Sciatic nerve (tissue), 2 donors: ENCODE measurements around the gene PTPRG. TPM values are rescaled to one million over a fixed set of nuclear protein-coding genes. Genes with fewer than 3 reads are reported as not detected.
A peak's percentile ranks its signal among the peaks of the same experiment; 100 is the strongest.

Experiments used
- ATAC-seq: fragments of 200-7000 bp; cut with Tn5 transposase; one replicate; pipeline ENCODE4 v1.9.1; 2020; ENCODE audit warnings: mild to moderate bottlenecking, moderate library complexity
- DNase-seq: peaks from one replicate; pipeline ENCODE4 v3.0.0-alpha.2; 2020; ENCODE audit warnings: low spot score
- intact Hi-C: fragments of 100-400 bp; cut with DNase I; formaldehyde crosslinking; loops from one replicate; pipeline ENCODE4 v1.14.2; 2022
- total RNA-seq: library from RNA; stranded (reverse); fragmentation: NEBNext Ultra II Directional; extraction: Animal tissue kit (Norgen Biotek cat#: 25700); gene quantifications from one replicate; pipeline ENCODE4 v1.2.1, GENCODE V29; 2021
- donor health status: DM: no; HTN: no; CAD: no.
- donor health status: DM: no; HTN: no; CAD: no.

The PTPRG gene
- total RNA-seq, 1 donor from 2014 or later, result 67.7 TPM

- ATAC-seq, result peak; percentile 29
- intact Hi-C loops, result no loop called here
- no peak for DNase-seq
Measured at GRCh38 chr3:62203561-62203960, 642.2 kb downstream of the PTPRG start.

DNA sequence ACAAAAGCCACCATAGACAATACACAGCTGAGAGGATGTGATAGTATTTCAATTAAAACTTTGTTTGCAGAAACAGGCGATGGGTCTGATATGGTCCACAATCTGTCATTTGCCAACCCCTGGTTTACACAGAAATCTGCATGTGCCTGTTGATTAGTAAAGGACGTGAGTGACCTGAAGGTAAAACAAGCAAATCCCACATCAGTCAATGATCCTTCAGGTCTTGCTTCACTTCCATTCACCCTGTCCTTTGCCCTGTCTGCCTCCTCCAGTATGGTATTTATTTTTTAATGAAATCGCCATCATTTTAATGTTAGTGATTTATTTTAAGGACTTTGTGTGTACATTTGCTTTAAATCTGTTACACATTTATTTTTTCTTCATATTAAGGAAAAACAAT lies 645.8 kb downstream of the PTPRG start:
- intact Hi-C loops, result no loop called here
- no peak for ATAC-seq

DNA sequence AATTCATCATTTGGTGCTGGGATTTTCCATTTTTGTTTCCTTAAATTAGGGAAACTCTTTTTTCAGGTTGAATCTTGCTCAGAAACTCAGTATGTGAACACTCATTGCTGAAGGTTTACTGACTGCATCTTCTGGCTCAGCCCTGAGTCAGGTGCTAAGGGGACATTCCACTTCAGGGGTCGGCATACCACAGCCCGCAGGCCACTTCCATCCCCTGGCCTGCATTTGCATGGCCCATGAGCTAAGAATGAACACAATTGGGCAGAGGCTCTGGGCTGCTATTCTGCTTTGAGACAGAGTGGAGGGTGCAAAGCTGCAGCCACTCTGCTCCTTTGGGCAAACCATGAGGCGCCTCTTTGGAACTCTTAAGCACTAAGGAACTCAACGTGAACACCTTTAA lies 647.0 kb downstream of the PTPRG start:
- intact Hi-C loops, result no loop called here
- DNase-seq (no peak), ATAC-seq (no peak)

More for the DNA sequence above, 645.8 kb downstream of the PTPRG start:
- no peak for DNase-seq

GRCh38 chr3:62209101-62209500 lies 647.7 kb downstream of the PTPRG start:
- ATAC-seq (no peak), DNase-seq (no peak)
- intact Hi-C loops, result no loop called here

GRCh38 chr3:62210011-62210410 lies 648.6 kb downstream of the PTPRG start:
- ATAC-seq (no peak), DNase-seq (no peak)
- intact Hi-C loops, result no loop called here

DNA sequence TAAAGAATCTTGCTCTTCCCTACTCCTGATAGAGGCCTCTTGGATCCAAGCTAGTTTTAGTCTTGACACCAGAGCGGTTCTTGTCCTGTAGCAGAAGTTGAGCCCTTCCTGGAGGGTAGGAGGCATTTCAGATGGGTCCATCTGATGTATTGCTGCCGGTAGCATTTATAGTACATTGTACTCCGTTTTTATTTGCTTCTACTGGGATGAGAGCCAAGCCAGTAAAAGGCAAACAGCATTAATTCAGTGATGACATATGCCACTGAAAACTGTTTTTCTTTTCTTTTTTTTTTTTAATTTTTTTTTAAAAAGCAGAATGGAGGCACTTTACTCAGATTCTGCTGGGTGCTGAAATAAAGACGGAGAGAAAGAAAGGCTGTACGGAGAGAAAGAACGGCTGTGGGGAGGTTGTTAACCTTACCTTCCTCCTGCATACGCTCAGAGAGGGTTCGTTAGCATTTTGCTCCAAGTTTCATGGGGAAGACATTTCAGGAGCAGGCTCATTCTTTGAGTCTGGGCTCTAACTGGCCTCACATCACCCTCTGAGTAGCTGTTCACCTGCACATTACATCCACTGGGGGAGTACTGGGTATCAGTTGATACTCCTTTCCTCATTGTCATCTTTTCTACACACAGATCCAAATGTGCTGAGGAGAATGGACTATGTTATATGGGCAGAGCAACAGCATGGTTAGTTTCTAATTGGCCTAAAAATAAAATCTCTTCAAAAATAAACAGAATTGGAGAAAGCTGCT lies 650.5 kb downstream of the PTPRG start:
- intact Hi-C loops, result no loop called here
- DNase-seq, result no peak
- ATAC-seq, result no peak

DNA sequence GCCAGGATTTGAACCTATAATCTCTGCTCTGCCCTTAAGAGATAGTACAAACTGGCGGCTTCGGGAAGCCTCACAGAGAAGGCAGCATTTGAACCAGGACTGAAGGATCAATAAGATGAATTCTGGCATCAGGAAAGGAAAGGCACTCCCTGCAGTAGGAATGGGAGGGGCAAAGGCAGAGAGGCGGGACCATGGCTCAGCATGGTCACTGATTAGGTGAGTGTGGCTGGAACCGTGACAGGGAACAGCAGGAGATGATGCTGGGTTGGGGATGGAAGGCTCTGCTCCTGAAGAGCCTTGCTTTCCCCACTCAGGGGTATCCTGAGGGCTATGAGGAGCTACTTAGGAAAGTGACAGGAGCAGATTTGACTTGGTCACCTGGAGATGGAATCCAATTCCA lies 653.5 kb downstream of the PTPRG start:
- ATAC-seq (no peak), DNase-seq (no peak)
- intact Hi-C loops, result no loop called here

GRCh38 chr3:62220616-62221015 lies 659.2 kb downstream of the PTPRG start:
- DNase-seq, result no peak
- intact Hi-C loops, result no loop called here
- ATAC-seq, result no peak

GRCh38 chr3:62225051-62225450 lies 663.7 kb downstream of the PTPRG start:
- DNase-seq (no peak), ATAC-seq (no peak)
- intact Hi-C loops, result no loop called here

DNA sequence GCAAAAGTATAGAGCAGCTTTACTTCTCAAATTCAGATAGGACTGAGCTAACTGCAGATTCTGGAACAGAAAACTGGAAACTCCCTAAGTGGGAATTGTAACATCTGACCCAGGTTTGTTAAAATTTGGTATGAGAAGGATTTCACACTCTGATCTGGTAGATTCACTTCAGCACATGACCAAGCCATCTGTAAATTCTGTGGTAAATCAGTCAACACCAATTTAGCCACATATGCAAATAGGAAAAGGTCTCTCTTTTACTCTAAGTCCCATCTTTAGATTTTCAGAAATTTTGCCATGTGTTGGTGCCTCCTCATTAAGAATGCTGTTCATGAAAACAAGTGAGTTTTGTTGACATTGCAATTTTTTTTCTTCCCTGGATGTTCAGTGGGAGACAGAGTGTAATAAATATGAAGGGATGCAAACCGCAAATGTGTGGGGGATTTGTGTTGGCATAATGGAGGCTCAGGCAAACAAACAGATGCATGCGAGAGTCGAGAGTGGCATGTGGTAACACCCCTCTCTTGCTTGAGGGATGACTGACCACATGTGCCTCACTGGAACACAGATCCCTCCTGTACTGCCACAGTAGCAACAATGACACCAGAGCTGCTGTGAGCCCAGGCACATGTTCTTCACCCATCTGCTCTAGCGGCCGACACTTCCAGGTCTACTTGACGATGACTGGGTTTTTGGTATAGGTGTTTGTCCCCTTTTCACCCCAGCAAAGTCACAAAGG lies 665.4 kb downstream of the PTPRG start:
- DNase-seq (no peak), ATAC-seq (no peak)
- intact Hi-C loops, result no loop called here

DNA sequence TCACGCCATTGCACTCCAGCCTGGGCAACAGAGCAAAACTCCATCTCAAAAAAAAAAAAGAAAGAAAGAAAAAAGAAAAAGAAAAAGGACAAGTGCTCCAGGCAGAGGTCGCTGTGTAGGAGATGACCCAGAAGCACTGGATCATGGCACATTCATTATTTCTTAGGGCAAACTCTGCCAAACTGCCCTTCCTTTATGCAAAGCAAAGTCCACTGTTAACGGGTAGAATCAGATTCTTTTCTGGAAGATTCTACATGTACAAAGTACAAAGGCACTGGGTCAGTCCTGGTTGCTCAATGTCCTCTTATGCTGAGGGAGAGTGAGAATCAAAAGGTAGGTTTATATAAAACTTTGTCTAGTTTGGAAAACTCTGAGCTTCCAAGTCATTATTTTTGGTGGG lies 667.1 kb downstream of the PTPRG start:
- DNase-seq, result no peak
- intact Hi-C loops, result no loop called here
- ATAC-seq, result no peak

GRCh38 chr3:62229211-62229610 lies 667.8 kb downstream of the PTPRG start:
- peak; percentile 10 for ATAC-seq
- intact Hi-C loops, result no loop called here
- no peak for DNase-seq

- intact Hi-C loops, result no loop called here
- peak; percentile 49 for ATAC-seq
- no peak for DNase-seq
Measured at GRCh38 chr3:62229908-62230307, 668.5 kb downstream of the PTPRG start.

GRCh38 chr3:62233065-62233464 lies 671.7 kb downstream of the PTPRG start:
- ATAC-seq (no peak), DNase-seq (no peak)
- intact Hi-C loops, result no loop called here

GRCh38 chr3:62236016-62236415 lies 674.6 kb downstream of the PTPRG start:
- no peak for ATAC-seq

DNA sequence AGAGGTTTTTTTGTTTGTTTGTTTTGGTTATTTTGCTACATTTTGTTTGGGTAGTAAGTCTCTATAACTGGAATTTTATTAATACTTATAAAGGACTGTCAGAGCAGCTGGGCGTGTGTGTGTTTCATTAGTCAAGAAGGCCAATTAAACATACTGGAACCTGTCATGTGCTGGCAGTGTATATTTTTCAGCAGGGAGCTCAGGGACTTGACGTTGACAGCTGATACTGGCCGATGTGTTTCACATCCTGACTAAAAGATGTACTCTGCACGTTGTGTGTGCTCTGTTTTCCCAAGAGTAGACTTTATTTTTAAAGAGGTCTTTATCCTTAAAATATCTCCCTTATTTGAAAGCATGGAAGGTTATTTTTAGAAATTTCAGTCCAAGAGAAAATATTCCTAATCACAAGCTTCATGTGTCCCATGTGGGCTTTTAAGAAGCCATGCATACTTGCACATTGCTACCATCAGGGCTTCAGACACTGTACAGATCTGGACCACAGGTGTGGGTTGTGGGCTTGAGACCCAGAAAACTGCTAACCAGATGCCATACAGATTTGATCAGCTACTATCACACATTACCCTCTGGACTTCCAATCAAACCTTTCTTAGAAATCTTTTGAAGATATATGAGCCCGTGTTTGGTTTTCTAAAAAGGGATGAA lies 676.0 kb downstream of the PTPRG start:
- no peak for DNase-seq
- no peak for ATAC-seq
- intact Hi-C loops, result no loop called here

More at GRCh38 chr3:62236016-62236415, 674.6 kb downstream of the PTPRG start:
- DNase-seq, result no peak
- intact Hi-C loops, result no loop called here

DNA sequence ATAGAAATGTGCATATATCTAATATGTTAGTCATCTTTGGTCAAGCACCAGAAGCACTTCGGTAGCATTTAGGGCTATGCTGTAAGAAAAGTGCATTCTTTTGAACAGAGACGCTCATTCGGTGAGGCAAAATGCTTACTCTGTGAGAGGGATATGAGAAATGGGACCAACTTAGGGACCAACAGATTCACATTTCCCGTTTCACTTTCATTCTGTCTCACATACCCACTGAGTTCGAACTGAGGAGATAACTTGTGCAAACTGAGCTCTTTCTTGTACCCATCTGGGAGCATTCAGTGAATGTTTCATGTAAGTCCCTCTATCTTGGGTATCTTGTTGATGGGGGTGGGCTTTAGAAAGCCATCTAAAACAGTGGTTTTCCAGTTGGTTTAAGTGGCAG lies 676.6 kb downstream of the PTPRG start:
- DNase-seq (no peak), ATAC-seq (no peak)
- intact Hi-C loops, result no loop called here

GRCh38 chr3:62238431-62238830 lies 677.1 kb downstream of the PTPRG start:
- intact Hi-C loops, result no loop called here
- DNase-seq (no peak), ATAC-seq (no peak)

- intact Hi-C loops, result no loop called here
- no peak for DNase-seq
- ATAC-seq, result no peak
Measured at GRCh38 chr3:62241279-62241678, 679.9 kb downstream of the PTPRG start.

- intact Hi-C loops, result no loop called here
- DNase-seq (no peak), ATAC-seq (no peak)
Measured at GRCh38 chr3:62242831-62243509, 681.6 kb downstream of the PTPRG start.
